HG02798 (cell line): ENCODE measurements around the gene PLPP6.
"Not testable (repeated sequence)": the region's sequence is repeated elsewhere in the genome, so short reads cannot be mapped to it uniquely, and the experiment has no call there.

Experiments used
- ATAC-seq: cut with Tn5 transposase; IDR thresholded peaks from one replicate; pipeline ENCODE4 v1.9.1; 2021; ENCODE audit warnings: mild to moderate bottlenecking; ENCODE audit not compliant: unreplicated experiment, poor library complexity

Gene PLPP6

DNA sequence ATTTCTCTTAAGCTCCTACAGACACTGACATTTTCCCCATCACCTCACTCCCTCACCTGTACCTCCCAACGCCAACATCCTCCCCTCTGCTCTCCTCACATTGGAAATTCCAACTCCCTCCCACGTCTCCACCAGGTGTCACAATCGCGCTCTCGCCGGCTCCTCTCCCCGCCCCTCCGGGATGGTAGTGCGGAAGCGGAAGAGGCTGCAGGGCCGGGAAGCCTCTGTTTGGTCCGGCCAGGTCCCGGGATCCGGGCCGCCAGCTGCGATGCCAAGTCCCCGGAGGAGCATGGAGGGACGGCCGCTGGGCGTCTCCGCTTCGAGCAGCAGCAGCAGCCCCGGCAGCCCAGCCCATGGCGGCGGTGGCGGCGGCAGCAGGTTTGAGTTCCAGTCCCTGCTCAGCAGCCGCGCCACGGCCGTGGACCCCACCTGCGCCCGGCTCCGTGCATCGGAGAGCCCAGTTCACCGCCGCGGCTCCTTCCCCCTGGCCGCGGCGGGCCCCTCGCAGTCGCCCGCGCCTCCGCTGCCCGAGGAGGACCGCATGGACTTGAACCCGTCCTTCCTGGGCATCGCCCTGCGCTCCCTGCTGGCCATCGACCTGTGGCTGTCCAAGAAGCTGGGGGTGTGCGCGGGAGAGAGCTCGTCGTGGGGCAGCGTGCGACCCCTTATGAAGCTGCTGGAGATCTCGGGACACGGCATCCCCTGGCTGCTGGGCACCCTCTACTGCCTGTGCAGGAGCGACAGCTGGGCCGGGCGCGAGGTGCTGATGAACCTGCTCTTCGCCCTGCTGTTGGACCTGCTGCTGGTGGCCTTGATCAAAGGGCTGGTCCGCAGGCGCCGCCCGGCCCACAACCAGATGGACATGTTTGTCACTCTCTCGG is at the start of gene PLPP6:
Gene PLPP6, plus strand, starts transcription at position 187 of the 881 bp plus-strand sequence. Its CDS starts 82 bp downstream, at position 269.
- ATAC-seq, result peak; percentile 94

- ATAC-seq, result no peak
Measured at GRCh38 chr9:4614627-4615026, 47.5 kb upstream of the PLPP6 start.

GRCh38 chr9:4615251-4615650 is 46.8 kb upstream of the PLPP6 start:
- ATAC-seq, result no peak

DNA sequence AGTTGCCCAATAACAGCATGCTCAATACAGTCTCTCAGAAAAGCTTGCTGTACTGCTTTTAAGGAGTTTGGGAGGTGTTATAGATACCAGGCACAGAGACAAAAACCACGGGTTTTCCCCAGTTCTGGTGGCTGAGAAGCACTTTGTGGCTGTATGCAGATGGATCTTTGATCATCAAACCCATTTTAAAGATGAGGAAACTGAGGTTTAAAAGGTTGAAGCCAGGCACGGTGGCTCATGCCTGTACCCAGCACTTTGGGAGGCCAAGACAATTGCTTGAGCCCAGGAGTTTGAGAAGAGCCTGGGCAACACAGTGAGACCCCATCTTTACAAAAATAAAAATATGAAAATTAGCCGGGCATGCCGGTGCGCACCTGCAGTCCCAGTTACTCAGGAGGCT is 46.3 kb upstream of the PLPP6 start:
- no peak for ATAC-seq

GRCh38 chr9:4617752-4618151 is 44.3 kb upstream of the PLPP6 start:
- ATAC-seq, result no peak

DNA sequence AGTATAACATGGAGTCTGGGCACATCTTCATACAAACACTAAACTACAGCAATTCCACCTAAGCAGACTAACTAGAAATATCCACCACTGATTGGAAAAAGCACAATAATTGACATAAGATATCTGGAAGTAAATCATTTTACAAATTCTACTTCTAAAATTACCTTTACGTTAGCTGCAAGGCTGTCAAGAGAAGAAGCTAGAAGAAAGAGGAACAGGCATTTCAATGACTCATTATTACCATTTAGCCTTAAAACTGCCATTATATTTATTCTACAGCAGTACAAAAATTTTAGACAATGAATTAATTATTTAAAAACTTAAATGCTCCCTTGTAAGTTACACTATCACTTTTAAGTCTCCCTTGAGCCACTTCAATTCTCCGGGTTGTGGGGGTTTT is 43.4 kb upstream of the PLPP6 start:
- no peak for ATAC-seq

DNA sequence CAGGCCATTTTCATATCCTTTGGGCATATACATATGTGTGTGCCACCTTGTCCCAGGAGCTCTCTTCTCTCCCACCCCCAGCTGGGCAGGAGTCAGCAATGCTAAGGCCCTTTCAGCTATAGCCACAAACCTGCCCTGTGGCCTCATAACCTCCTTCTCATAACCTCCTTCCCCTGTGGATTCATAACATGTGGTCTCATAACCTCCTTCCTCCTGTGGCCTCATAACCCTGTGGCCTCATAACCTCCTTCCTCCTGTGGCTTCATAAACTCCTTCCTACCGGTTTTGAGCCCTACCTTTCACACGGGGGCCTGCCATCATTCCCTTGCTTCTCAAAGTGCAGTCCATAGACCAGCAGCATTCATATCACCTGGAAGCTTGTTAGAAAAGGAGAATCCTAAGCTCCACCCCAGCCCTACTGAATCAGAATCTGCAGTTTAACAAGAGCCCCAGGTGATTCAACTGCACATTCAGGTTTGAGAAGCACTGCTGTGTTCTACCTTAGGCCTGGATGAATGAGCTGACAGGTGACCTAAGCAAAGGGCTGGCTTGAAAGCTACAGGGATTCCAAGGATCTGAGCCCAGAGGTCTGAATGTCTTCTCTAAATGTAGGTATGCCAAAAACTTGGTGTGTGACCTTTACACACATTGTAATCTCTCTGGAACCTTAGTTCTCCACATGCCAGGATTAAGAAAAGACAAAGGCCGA is 41.9 kb upstream of the PLPP6 start:
- ATAC-seq, result no peak

- ATAC-seq, result no peak
Measured at GRCh38 chr9:4620881-4621555, 41.1 kb upstream of the PLPP6 start.

GRCh38 chr9:4622016-4622415 is 40.1 kb upstream of the PLPP6 start:
- ATAC-seq, result no peak

- no peak for ATAC-seq
Measured at GRCh38 chr9:4630836-4631235, 31.3 kb upstream of the PLPP6 start.

- ATAC-seq, result no peak
Measured at GRCh38 chr9:4638968-4639367, 23.1 kb upstream of the PLPP6 start.

DNA sequence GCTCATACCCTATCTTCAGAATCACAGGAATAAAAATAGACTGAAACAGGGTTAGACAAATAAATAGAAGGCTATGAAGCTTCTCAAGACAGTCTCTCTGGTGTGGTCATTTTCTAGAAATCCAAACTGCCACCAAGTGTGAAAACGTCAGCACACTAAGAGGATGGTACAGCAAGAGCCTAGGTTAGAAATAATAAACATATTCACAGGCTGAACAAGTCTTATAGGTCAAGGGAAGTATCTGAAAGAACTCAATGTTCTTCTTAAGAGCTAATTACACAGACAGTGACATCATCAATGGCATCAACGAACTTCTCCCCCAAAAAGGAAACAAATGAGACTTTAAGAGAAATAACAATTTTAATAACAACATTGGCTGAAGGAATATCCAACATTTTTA is 22.7 kb upstream of the PLPP6 start:
- no peak for ATAC-seq

DNA sequence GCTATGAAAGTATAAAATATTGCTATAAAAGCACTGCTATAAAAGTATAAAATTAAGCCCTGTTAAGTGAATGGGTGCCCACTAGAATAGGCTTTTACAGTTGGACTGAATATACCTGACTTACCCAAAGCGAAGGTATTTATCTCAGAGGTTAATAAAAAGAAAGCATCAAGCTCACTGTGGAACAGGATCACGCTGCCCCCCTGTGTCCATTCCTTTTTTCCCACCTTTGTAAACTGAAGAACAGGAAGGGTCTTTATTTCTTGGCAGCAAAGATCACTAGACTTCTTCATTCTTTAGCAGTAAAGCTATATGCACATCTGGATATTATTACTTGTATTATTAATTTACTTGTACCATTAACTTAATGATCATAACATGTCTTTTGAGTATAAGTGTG is 22.1 kb upstream of the PLPP6 start:
- no peak for ATAC-seq

DNA sequence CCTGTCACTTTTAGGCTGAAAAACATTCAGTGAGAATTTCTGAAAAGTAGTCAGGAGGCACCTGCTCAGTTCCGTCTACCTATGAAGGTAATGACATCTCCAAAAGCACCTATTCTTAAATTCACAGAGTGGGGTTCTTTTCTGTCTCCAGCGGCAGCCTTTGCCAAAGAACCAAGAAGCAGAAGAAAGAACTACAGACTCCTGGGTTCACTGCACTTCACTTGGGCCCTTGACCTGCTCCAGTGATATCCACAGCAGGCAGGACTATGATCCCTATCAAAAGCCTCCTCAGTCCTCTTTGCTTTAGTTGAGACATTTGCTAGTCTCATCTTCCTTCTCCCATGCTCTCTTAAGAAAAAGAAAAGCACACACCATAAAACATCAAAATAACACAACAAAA is 19.7 kb upstream of the PLPP6 start:
- ATAC-seq, result no peak

DNA sequence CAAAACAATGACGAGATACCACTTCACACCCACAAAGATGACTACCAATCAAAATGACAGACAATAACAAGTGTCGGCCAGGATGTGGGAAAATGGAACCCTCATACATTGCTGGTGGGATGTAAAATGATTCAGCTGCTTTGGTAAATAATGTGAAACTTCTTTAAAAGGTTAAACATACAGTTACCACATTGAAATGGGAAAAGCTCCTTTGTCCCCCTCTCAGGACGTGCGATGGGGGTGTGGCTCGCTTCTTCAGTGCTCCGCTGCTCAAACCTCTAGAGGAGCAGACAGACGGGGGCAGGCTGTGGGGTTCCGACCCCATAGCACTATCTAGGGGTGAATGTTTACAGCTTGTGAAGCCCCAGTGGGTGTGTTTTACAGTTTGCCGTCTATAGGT is 8.0 kb upstream of the PLPP6 start:
- no peak for ATAC-seq

GRCh38 chr9:4654538-4654937 is 7.6 kb upstream of the PLPP6 start:
- no peak for ATAC-seq

GRCh38 chr9:4656196-4656595 is 5.9 kb upstream of the PLPP6 start:
- not testable (repeated sequence) for ATAC-seq

- ATAC-seq, result no peak
Measured at GRCh38 chr9:4656621-4657020, 5.5 kb upstream of the PLPP6 start.

- ATAC-seq, result no peak
Measured at GRCh38 chr9:4657426-4658159, 4.5 kb upstream of the PLPP6 start.

DNA sequence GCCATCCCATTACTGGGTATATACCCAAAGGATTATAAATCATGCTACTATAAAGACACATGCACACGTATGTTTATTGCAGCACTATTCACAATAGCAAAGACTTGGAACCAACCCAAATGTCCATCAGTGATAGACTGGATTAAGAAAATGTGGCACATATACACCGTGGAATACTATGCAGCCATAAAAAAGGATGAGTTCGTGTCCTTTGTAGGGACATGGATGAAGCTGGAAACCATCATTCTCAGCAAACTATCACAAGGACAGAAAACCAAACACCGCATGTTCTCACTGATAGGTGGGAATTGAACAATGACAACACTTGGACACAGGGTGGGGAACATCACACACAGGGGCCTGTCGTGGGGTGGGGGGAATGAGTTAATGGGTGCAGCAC is 1.4 kb upstream of the PLPP6 start:
- ATAC-seq, result not testable (repeated sequence)
